HUES6 (cell line): ENCODE results near the gene TCF15.

Experiments
- H3K27ac ChIP-seq: 2 replicates; pipeline ENCODE4 v1.7.0; 2013; ENCODE audit warnings: low read depth, mild to moderate bottlenecking, low read length, inconsistent platforms
- H3K27me3 ChIP-seq: 2 replicates; pipeline ENCODE4 v1.6.1; 2013; ENCODE audit warnings: low read length; ENCODE audit not compliant: control insufficient read depth, insufficient read depth
- H3K36me3 ChIP-seq: 2 replicates; pipeline ENCODE4 v1.6.1; 2013; ENCODE audit warnings: low read length; ENCODE audit not compliant: control insufficient read depth, insufficient read depth
- H3K4me1 ChIP-seq: 2 replicates; pipeline ENCODE4 v1.6.1; 2013; ENCODE audit warnings: low read length; ENCODE audit not compliant: control insufficient read depth, insufficient read depth
- H3K4me3 ChIP-seq: 2 replicates; pipeline ENCODE4 v1.5.1; 2013; ENCODE audit warnings: low read depth, low read length
- H3K9ac ChIP-seq: one replicate; pipeline ENCODE4 v1.6.1; 2013; ENCODE audit warnings: mild to moderate bottlenecking, low read length
- H3K9me3 ChIP-seq: 2 replicates; pipeline ENCODE4 v1.6.1; 2013; ENCODE audit warnings: low read depth, low read length; ENCODE audit not compliant: control insufficient read depth, insufficient read depth

TCF15 gene

GRCh38 chr20:608970-609369 is 1.1 kb downstream of the TCF15 start:
- H3K4me1 ChIP-seq = peaks cover 29% of the 10 kb centered on the region
- H3K27ac ChIP-seq = no peak overlapping the region
- peaks cover 50% of the 10 kb centered on the region for H3K27me3 ChIP-seq
- peak overlapping the region; percentile 48 for H3K9ac ChIP-seq
- no peaks in the 10 kb centered on the region for H3K9me3 ChIP-seq
- H3K36me3 ChIP-seq = 0 out of 2 replicates have a peak, but pooled peaks cover 2% of the 10 kb centered on the region
- H3K4me3 ChIP-seq = peak overlapping the region; percentile 69

- Histone ChIP-seq H3K27me3 (peaks cover 44% of the 10 kb centered on the region), H3K4me3 (no peak overlapping the region), H3K9me3 (no peaks in the 10 kb centered on the region), H3K4me1 (peaks cover 29% of the 10 kb centered on the region), H3K36me3 (0 out of 2 replicates have a peak, but pooled peaks cover 2% of the 10 kb centered on the region), H3K9ac (no peak overlapping the region), H3K27ac (no peak overlapping the region)
Measured at GRCh38 chr20:607476-607875, 2.6 kb downstream of the TCF15 start.

- H3K36me3 ChIP-seq = 0 out of 2 replicates have a peak, but pooled peaks cover 2% of the 10 kb centered on the region
- H3K4me3 ChIP-seq = no peak overlapping the region
- no peak overlapping the region for H3K27ac ChIP-seq
- H3K9me3 ChIP-seq = no peaks in the 10 kb centered on the region
- H3K4me1 ChIP-seq = peaks cover 14% of the 10 kb centered on the region; the same call in 1 of the 2 replicates
- H3K27me3 ChIP-seq = peaks cover 23% of the 10 kb centered on the region
- H3K9ac ChIP-seq = no peak overlapping the region
Measured at GRCh38 chr20:605237-605636, 4.9 kb downstream of the TCF15 start.

- 0 out of 2 replicates have a peak, but pooled peaks cover 2% of the 10 kb centered on the region for H3K36me3 ChIP-seq
Measured at GRCh38 chr20:603116-603640, 6.9 kb downstream of the TCF15 start.

GRCh38 chr20:602111-602970 is 7.8 kb downstream of the TCF15 start:
- Histone ChIP-seq H3K4me1 (peaks cover 8% of the 10 kb centered on the region; the same call in 1 of the 2 replicates), H3K27me3 (no peaks in the 10 kb centered on the region), H3K9ac (no peak overlapping the region), H3K27ac (no peak overlapping the region), H3K4me3 (no peak overlapping the region), H3K9me3 (no peaks in the 10 kb centered on the region), H3K36me3 (0 out of 2 replicates have a peak, but pooled peaks cover 2% of the 10 kb centered on the region)

More at GRCh38 chr20:603116-603640, 6.9 kb downstream of the TCF15 start:
- no peaks in the 10 kb centered on the region for H3K9me3 ChIP-seq
- no peak overlapping the region for H3K9ac ChIP-seq
- no peak overlapping the region for H3K27ac ChIP-seq
- H3K4me3 ChIP-seq = no peak overlapping the region
- H3K27me3 ChIP-seq = peaks cover 7% of the 10 kb centered on the region; the same call in 1 of the 2 replicates
- peaks cover 8% of the 10 kb centered on the region; the same call in 1 of the 2 replicates for H3K4me1 ChIP-seq

GRCh38 chr20:600736-601135 is 9.4 kb downstream of the TCF15 start:
- Histone ChIP-seq H3K9ac (no peak overlapping the region), H3K9me3 (no peaks in the 10 kb centered on the region), H3K36me3 (0 out of 2 replicates have a peak, but pooled peaks cover 2% of the 10 kb centered on the region), H3K27me3 (no peaks in the 10 kb centered on the region), H3K27ac (no peak overlapping the region), H3K4me1 (peaks cover 7% of the 10 kb centered on the region; the same call in 1 of the 2 replicates), H3K4me3 (no peak overlapping the region)

GRCh38 chr20:600141-600540 is 10.0 kb downstream of the TCF15 start:
- Histone ChIP-seq H3K36me3 (0 out of 2 replicates have a peak, but pooled peaks cover 2% of the 10 kb centered on the region), H3K9me3 (no peaks in the 10 kb centered on the region)

GRCh38 chr20:598133-598850 is 11.8 kb downstream of the TCF15 start:
- Histone ChIP-seq H3K4me1 (no peaks in the 10 kb centered on the region; the same call in 1 of the 2 replicates), H3K27ac (no peak overlapping the region), H3K9ac (no peak overlapping the region), H3K9me3 (no peaks in the 10 kb centered on the region), H3K27me3 (no peaks in the 10 kb centered on the region), H3K4me3 (no peak overlapping the region), H3K36me3 (no peaks in the 10 kb centered on the region)

More at GRCh38 chr20:600141-600540, 10.0 kb downstream of the TCF15 start:
- H3K27me3 ChIP-seq = no peaks in the 10 kb centered on the region
- H3K27ac ChIP-seq = no peak overlapping the region
- no peak overlapping the region for H3K9ac ChIP-seq
- H3K4me1 ChIP-seq = peaks cover under 1% of the 10 kb centered on the region; the same call in 1 of the 2 replicates
- H3K4me3 ChIP-seq = no peak overlapping the region

- Histone ChIP-seq H3K27ac (no peak overlapping the region), H3K4me3 (no peak overlapping the region), H3K27me3 (no peaks in the 10 kb centered on the region), H3K4me1 (no peaks in the 10 kb centered on the region; the same call in 1 of the 2 replicates), H3K9me3 (no peaks in the 10 kb centered on the region), H3K36me3 (no peaks in the 10 kb centered on the region), H3K9ac (no peak overlapping the region)
Measured at GRCh38 chr20:597560-597959, 12.5 kb downstream of the TCF15 start.

- H3K27me3 ChIP-seq = no peaks in the 10 kb centered on the region
- no peaks in the 10 kb centered on the region for H3K9me3 ChIP-seq
- H3K4me3 ChIP-seq = no peak overlapping the region
- H3K9ac ChIP-seq = no peak overlapping the region
- H3K36me3 ChIP-seq = no peaks in the 10 kb centered on the region
- no peaks in the 10 kb centered on the region for H3K4me1 ChIP-seq
- no peak overlapping the region for H3K27ac ChIP-seq
Measured at GRCh38 chr20:595330-596308, 14.5 kb downstream of the TCF15 start.
